DOHH2 (cell line): ENCODE data around the gene DCAF12L1.

Source experiments
- EZH2phosphoT487 ChIP-seq: fragments of 200-600 bp; sonication (generic); IDR thresholded peaks from 2 replicates; pipeline ENCODE4 v1.6.1; 2017; ENCODE audit warnings: borderline replicate concordance, mild to moderate bottlenecking, antibody characterized with exemption, low read length, moderate library complexity, mixed read lengths
- TF ChIP-seq, protein P1 (sequence below): fragments of 200-600 bp; sonication (generic); IDR thresholded peaks from one replicate; pipeline ENCODE4 v1.5.1; 2014; ENCODE audit warnings: antibody characterized with exemption, mild to moderate bottlenecking, low read depth, low read length; ENCODE audit not compliant: poor library complexity, severe bottlenecking

DNA sequence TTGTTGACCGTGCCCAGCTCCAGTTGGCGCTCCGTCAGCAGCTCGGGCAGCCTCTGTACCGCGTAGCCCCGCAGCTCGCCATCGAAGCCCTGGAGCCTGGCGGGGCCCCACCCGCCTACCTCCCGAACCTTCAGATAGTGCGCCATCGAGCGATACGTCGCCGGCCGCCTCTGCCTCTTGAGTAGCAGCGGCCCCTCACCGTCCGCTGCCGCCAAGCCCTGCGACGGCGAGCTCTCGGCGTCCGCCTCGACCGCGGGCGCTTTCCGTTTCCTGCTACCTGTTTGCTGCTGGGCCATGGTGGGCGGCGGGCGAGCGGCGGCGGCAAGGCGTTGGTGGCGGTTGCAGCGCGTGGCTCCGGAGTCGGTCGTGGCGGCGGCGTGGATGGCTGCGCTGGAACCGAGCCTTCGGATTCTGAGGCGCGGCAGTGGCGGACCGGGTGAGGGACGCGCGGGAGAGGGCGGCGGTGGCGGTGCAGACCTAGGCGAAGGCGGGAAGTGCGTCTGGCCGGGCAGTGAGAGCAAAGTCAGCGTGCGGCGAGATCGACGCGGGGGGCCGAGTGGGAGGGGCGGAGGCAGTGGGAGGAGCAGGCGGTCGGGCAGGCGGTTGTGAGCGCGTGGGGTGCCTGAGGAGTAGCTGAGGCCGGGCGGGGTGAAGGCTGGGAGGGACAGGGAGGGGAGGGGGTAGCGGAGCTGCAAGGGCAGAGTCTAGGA, at the start of gene DCAF12L1:
- TF ChIP-seq, protein P1, sequence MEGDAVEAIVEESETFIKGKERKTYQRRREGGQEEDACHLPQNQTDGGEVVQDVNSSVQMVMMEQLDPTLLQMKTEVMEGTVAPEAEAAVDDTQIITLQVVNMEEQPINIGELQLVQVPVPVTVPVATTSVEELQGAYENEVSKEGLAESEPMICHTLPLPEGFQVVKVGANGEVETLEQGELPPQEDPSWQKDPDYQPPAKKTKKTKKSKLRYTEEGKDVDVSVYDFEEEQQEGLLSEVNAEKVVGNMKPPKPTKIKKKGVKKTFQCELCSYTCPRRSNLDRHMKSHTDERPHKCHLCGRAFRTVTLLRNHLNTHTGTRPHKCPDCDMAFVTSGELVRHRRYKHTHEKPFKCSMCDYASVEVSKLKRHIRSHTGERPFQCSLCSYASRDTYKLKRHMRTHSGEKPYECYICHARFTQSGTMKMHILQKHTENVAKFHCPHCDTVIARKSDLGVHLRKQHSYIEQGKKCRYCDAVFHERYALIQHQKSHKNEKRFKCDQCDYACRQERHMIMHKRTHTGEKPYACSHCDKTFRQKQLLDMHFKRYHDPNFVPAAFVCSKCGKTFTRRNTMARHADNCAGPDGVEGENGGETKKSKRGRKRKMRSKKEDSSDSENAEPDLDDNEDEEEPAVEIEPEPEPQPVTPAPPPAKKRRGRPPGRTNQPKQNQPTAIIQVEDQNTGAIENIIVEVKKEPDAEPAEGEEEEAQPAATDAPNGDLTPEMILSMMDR, result no peak
- TF ChIP-seq EZH2phosphoT487, result no peak
